DMS153 (cell line): ENCODE data around the gene ZFPL1.

Experiments
- DNase-seq: peaks from one replicate; lab custom pipeline; 2025; lab: John Stamatoyannopoulos, UW

The ZFPL1 gene

GRCh38 chr11:65095974-65096806 lies 12.2 kb downstream of the ZFPL1 start, which contains the start of gene VPS51:
VPS51 (plus strand) TSS chr11:65096214; CDS start chr11:65096251, 37 bp downstream.
- DNase-seq, result peak; percentile 78

- no peak for DNase-seq
These were observed 12.9 kb downstream of the ZFPL1 start for GRCh38 chr11:65096926-65097325.

- DNase-seq, result no peak
These were observed 16.8 kb downstream of the ZFPL1 start for GRCh38 chr11:65100674-65101350.

- peak; percentile 38 for DNase-seq
These were observed 18.4 kb downstream of the ZFPL1 start for GRCh38 chr11:65102142-65103095.

GRCh38 chr11:65103476-65103875 lies 19.5 kb downstream of the ZFPL1 start:
- DNase-seq, result no peak

- no peak for DNase-seq
These were observed 20.6 kb downstream of the ZFPL1 start for GRCh38 chr11:65104628-65105027.

GRCh38 chr11:65107078-65107477 lies 23.1 kb downstream of the ZFPL1 start:
- DNase-seq, result no peak

- DNase-seq, result no peak
These were observed 23.9 kb downstream of the ZFPL1 start for GRCh38 chr11:65107751-65108468.

GRCh38 chr11:65108469-65109123 lies 24.6 kb downstream of the ZFPL1 start:
- DNase-seq, result no peak

GRCh38 chr11:65109231-65110198 lies 25.5 kb downstream of the ZFPL1 start:
- DNase-seq, result no peak

- DNase-seq, result peak; percentile 55
These were observed 26.4 kb downstream of the ZFPL1 start for GRCh38 chr11:65110354-65110861.

GRCh38 chr11:65111159-65111743 lies 27.2 kb downstream of the ZFPL1 start:
- DNase-seq, result no peak

- peak; percentile 93 for DNase-seq
These were observed 27.9 kb downstream of the ZFPL1 start, which contains the start of gene TM7SF2 for GRCh38 chr11:65111744-65112545. TM7SF2 (plus strand) TSS chr11:65111872; CDS start chr11:65112016, 144 bp downstream.

GRCh38 chr11:65112546-65113360 lies 28.7 kb downstream of the ZFPL1 start:
- peak; percentile 16 for DNase-seq

GRCh38 chr11:65113361-65113756 lies 29.3 kb downstream of the ZFPL1 start:
- DNase-seq, result no peak

- DNase-seq, result no peak
These were observed 29.8 kb downstream of the ZFPL1 start for GRCh38 chr11:65113839-65114238.

GRCh38 chr11:65114538-65115171 lies 30.6 kb downstream of the ZFPL1 start:
- no peak for DNase-seq
